ENCODE measurements around the gene TUBA1A.
"Not testable (repeated sequence)": the region's sequence is repeated elsewhere in the genome, so short reads cannot be mapped to it uniquely, and the experiment has no call there.

TUBA1A gene

GRCh38 chr12:49147384-49147783 lies 41.5 kb downstream of the TUBA1A start:
- no peak for DNase-seq (ENCODE audit: low read depth in 2 of 2)

- no peak for DNase-seq (ENCODE audit: low read depth in 2 of 2)
These were observed 42.5 kb downstream of the TUBA1A start for GRCh38 chr12:49146406-49146805.

DNA sequence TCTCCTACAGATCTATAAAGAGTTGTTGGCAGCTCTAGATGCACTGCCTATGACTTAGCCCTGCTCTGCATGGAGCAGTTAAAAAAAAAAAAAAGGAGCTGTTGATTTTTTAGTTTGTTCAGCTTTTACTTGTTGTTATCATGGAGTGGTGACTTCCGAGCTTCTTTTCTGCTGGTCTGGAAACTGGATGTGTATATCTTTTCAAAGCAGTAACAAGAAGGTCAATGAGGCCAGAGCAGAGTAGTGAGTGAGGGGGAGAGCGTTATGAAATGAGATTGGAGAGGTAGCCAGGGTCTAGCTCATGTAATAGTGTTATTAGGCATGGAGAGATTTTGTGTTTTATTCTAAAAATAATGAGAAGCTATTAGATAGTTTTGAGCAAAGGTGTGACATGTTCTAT lies 44.5 kb downstream of the TUBA1A start:
- no peak for DNase-seq (ENCODE audit: low read depth in 2 of 2)

- DNase-seq (ENCODE audit: low read depth in 2 of 2) = no peak
These were observed 49.9 kb downstream of the TUBA1A start for GRCh38 chr12:49138999-49139398.

DNA sequence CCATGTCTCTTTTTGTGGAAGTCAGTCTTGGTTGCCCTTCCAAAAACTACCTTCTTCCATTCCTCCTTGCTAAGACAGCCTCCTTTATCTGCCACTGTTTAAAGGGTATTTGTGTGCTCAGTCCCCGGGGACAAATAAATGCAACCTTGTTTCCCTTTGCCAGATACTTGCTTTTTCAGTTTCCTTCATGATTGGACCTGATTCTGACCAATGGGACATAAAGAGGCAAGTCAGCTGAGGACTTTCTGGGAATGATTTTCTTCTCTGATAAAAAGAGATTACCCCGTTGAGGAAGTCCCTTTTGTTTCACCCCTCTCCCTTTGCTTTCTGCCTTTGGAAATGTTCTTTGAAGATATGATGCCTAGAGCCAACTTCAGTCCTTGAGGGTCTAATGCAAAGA lies 50.3 kb downstream of the TUBA1A start:
- no peak for DNase-seq (ENCODE audit: low read depth in 2 of 2)

- no peak for DNase-seq (ENCODE audit: low read depth in 2 of 2)
These were observed 51.4 kb downstream of the TUBA1A start for GRCh38 chr12:49137476-49137875.

DNA sequence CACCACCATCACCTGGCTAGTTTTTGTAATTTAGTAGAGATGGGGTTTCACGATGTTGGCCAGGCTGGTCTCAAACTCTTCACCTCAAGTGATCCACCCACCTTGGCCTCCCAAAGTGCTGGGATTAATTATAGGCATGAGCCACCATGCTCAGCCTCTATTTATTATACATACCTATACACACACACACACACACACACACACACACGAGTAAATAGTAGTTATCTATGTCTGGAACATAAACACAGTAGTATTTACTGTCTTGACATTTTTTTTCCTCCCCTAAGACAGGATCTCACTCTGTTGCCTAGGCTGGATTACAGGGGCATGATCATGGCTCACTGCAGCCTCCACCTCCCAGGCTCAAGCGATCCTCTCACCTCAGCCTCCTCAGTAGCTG lies 51.9 kb downstream of the TUBA1A start:
- not testable (repeated sequence) for DNase-seq (ENCODE audit: low read depth in 2 of 2)
